Adipose tissue (tissue), 3 donors: Measurements from ENCODE around the gene MTHFD2L. TPM values are rescaled to one million over a fixed set of nuclear protein-coding genes. Genes with fewer than 3 reads are reported as not detected.

Source experiments
- H3K27ac ChIP-seq: one replicate; pipeline ENCODE4 v1.5.1; 2013; ENCODE audit warnings: low read depth, low read length
- WGBS, 3 donors: extraction: QIAGEN DNeasy Blood & Tissue Kit; methylation state at CpG; one replicate each; pipeline ENCODE4 v1.1.7; 2013; 5-methylcytosine and 5-hydroxymethylcytosine counted together
- polyA plus RNA-seq, 3 donors: library from polyadenylated mRNA; stranded (reverse); fragments of 200-250 nt; gene quantifications; one replicate each; pipeline ENCODE4 v1.2.3, GENCODE V29; 2013
- donor health status: healthy with polysubstance abuse.
- donor health status: Bipolar disorder and iron deficiency.
- donor health status: healthy.

The MTHFD2L gene
- polyA plus RNA-seq, 3 donors = 4.5 to 7.8 (median 5.1) TPM

GRCh38 chr4:74219240-74219639 is 61.3 kb downstream of the MTHFD2L start:
- WGBS, 3 donors = 37 to 81% (median 68%) methylated on average over 2 of the region's 2 CpGs
- H3K27ac ChIP-seq = no peak overlapping the region

GRCh38 chr4:74223098-74223497 is 65.2 kb downstream of the MTHFD2L start:
- WGBS, 3 donors = 84 to 92% (median 90%) methylated on average over 2 of the region's 2 CpGs
- no peak overlapping the region for H3K27ac ChIP-seq

GRCh38 chr4:74223801-74224200 is 65.9 kb downstream of the MTHFD2L start:
- no peak overlapping the region for H3K27ac ChIP-seq
- 91 to 100% (median 96%) methylated on average over 1 of the region's 1 CpG for WGBS, 3 donors

- 45 to 49% (median 47%) methylated on average over 4 of the region's 4 CpGs for whole genome bisulfite sequencing, 3 donors
- H3K27ac ChIP-seq = no peak overlapping the region
These were observed 71.0 kb downstream of the MTHFD2L start for GRCh38 chr4:74228691-74229640.

GRCh38 chr4:74230902-74231499 is 73.1 kb downstream of the MTHFD2L start:
- 18 to 66% (median 24%) methylated on average over 7 of the region's 7 CpGs for WGBS, 3 donors
- no peak overlapping the region for H3K27ac ChIP-seq

GRCh38 chr4:74235135-74235534 is 77.2 kb downstream of the MTHFD2L start:
- no peak overlapping the region for H3K27ac ChIP-seq

- 81 to 99% (median 87%) methylated on average over 3 of the region's 3 CpGs for WGBS, 3 donors
- H3K27ac ChIP-seq = no peak overlapping the region
These were observed 79.6 kb downstream of the MTHFD2L start for GRCh38 chr4:74237425-74237966.

- H3K27ac ChIP-seq = no peak overlapping the region
These were observed 86.1 kb downstream of the MTHFD2L start for GRCh38 chr4:74244049-74244448.

GRCh38 chr4:74252933-74253332 is 95.0 kb downstream of the MTHFD2L start:
- H3K27ac ChIP-seq = no peak overlapping the region

GRCh38 chr4:74254386-74254785 is 96.5 kb downstream of the MTHFD2L start:
- 94 to 100% (median 96%) methylated on average over 1 of the region's 1 CpG for WGBS, 3 donors
- no peak overlapping the region for H3K27ac ChIP-seq

GRCh38 chr4:74255096-74255495 is 97.2 kb downstream of the MTHFD2L start:
- WGBS, 3 donors = 93 to 100% (median 95%) methylated on average over 1 of the region's 1 CpG
- H3K27ac ChIP-seq = no peak overlapping the region

GRCh38 chr4:74258963-74259362 is 101.0 kb downstream of the MTHFD2L start:
- no peak overlapping the region for H3K27ac ChIP-seq
- 38 to 77% (median 52%) methylated on average over 1 of the region's 1 CpG for WGBS, 3 donors

GRCh38 chr4:74260036-74260435 is 102.1 kb downstream of the MTHFD2L start:
- H3K27ac ChIP-seq = no peak overlapping the region
- 84 to 100% (median 88%) methylated on average over 1 of the region's 1 CpG for whole genome bisulfite sequencing, 3 donors

GRCh38 chr4:74262522-74262921 is 104.6 kb downstream of the MTHFD2L start:
- H3K27ac ChIP-seq = no peak overlapping the region

GRCh38 chr4:74263551-74263950 is 105.6 kb downstream of the MTHFD2L start:
- no peak overlapping the region for H3K27ac ChIP-seq

GRCh38 chr4:74266081-74266480 is 108.2 kb downstream of the MTHFD2L start:
- H3K27ac ChIP-seq = no peak overlapping the region

- H3K27ac ChIP-seq = no peak overlapping the region
These were observed 110.2 kb downstream of the MTHFD2L start for GRCh38 chr4:74267998-74268606.

GRCh38 chr4:74268643-74269042 is 110.7 kb downstream of the MTHFD2L start:
- 91 to 97% (median 95%) methylated on average over 2 of the region's 2 CpGs for WGBS, 3 donors
- no peak overlapping the region for H3K27ac ChIP-seq

- H3K27ac ChIP-seq = no peak overlapping the region
- 69 to 95% (median 92%) methylated on average over 3 of the region's 3 CpGs for WGBS, 3 donors
These were observed 120.6 kb downstream of the MTHFD2L start for GRCh38 chr4:74278490-74278889.

GRCh38 chr4:74279716-74280115 is 121.8 kb downstream of the MTHFD2L start:
- WGBS, 3 donors = 94 to 100% (median 95%) methylated on average over 3 of the region's 3 CpGs

More at GRCh38 chr4:74279716-74280115, 121.8 kb downstream of the MTHFD2L start:
- H3K27ac ChIP-seq = no peak overlapping the region
